Sigmoid colon (tissue), 7 donors: Measurements from ENCODE around the gene IMMT. TPM values are rescaled to one million over a fixed set of nuclear protein-coding genes. Genes with fewer than 3 reads are reported as not detected.

Experiments used
- DNase-seq: peaks from one replicate; pipeline ENCODE4 v3.0.0-alpha.2; 2019
- H3K27ac ChIP-seq, 4 donors: fragments of 200-600 bp; sonication (generic); one replicate each; pipeline ENCODE4 v1.5.1; 2016 to 2019; ENCODE audit warnings: mild to moderate bottlenecking in 1 of 4
- H3K27me3 ChIP-seq, 3 donors: fragments of 200-600 bp; sonication (generic); one replicate each; pipeline ENCODE4 v1.5.1; 2019; ENCODE audit warnings: mild to moderate bottlenecking in 1 of 3
- H3K36me3 ChIP-seq, 4 donors: fragments of 200-600 bp; sonication (generic); one replicate each; pipeline ENCODE4 v1.5.1; 2016 to 2019
- H3K4me1 ChIP-seq, 4 donors: fragments of 200-600 bp; sonication (generic); one replicate each; pipeline ENCODE4 v1.5.1; 2017 to 2019
- H3K4me3 ChIP-seq, 4 donors: fragments of 200-600 bp; sonication (generic); one replicate each; pipeline ENCODE4 v1.5.1; 2017 to 2019; ENCODE audit warnings: mild to moderate bottlenecking in 2 of 4, moderate library complexity in 1 of 4
- H3K9me3 ChIP-seq, 4 donors: fragments of 200-600 bp in 3 of 4; sonication (generic) in 3 of 4; one replicate each; pipeline versions ENCODE4 v1.5.1 to v1.6.1; 2013 to 2019
- CTCF ChIP-seq, 4 experiments: fragments of 450-650 bp in 3 of 4; fragments of 200-600 bp in 1 of 4; IDR thresholded peaks; one replicate each; pipeline ENCODE4 v1.5.1; 2016 to 2019; ENCODE audit warnings: antibody characterized with exemption in 4 of 4, mild to moderate bottlenecking in 3 of 4, moderate library complexity in 2 of 4
- EP300 ChIP-seq, 4 donors: sonication (generic); formaldehyde crosslinking; IDR thresholded peaks; one replicate each; pipeline ENCODE4 v1.6.1; 2017; ENCODE audit warnings: antibody characterized with exemption in 4 of 4
- POLR2A ChIP-seq, 2 donors: fragments of 450-650 bp; IDR thresholded peaks; one replicate each; pipeline ENCODE4 v1.6.1; 2016; ENCODE audit warnings: antibody characterized with exemption in 2 of 2, mild to moderate bottlenecking in 2 of 2, moderate library complexity in 2 of 2
- POLR2AphosphoS5 ChIP-seq, 4 donors: sonication (generic); formaldehyde crosslinking; IDR thresholded peaks; one replicate each; pipeline ENCODE4 v1.6.1; 2017; ENCODE audit warnings: antibody characterized with exemption in 4 of 4
- WGBS, 2 donors: extraction: QIAGEN DNeasy Blood & Tissue Kit; methylation state at CpG; one replicate each; pipeline ENCODE4 v1.1.7; 2013; 5-methylcytosine and 5-hydroxymethylcytosine counted together
- intact Hi-C: fragments of 100-400 bp; cut with DNase I; formaldehyde crosslinking; loops from one replicate; pipeline ENCODE4 v1.15.1; 2023
- polyA plus RNA-seq, 3 donors: library from polyadenylated mRNA; stranded (reverse); fragments of 200-250 nt; gene quantifications; one replicate each; pipeline ENCODE4 v1.2.3, GENCODE V29; 2013
- total RNA-seq, 4 donors: library from RNA; depleted of rRNA; stranded (reverse); fragments of >200 nt; gene quantifications; one replicate each; pipeline ENCODE4 v1.1.0, GENCODE V29; 2016
- donor health status: healthy with polysubstance abuse.
- donor health status: Bipolar disorder and iron deficiency.
- donor health status: healthy.

The IMMT gene
- total and polyA plus RNA-seq, 7 donors: 46.1 to 90.2 (median 48.2) TPM

- TF ChIP-seq CTCF (IDR thresholded peaks at IDR 0.05) (no peak), POLR2A (IDR thresholded peaks at IDR 0.05) (no peak), POLR2AphosphoS5 (IDR thresholded peaks at IDR 0.05) (no peak), EP300 (IDR thresholded peaks at IDR 0.05) (no peak)
- H3K27ac ChIP-seq: no peak overlapping the region
- H3K4me1 ChIP-seq: no peaks in the 10 kb centered on the region
- H3K9me3 ChIP-seq: no peaks in the 10 kb centered on the region
- DNase-seq: no peak
- peaks cover 52 to 100% (median 58%) of the 10 kb centered on the region in 4 donors for H3K36me3 ChIP-seq
- H3K4me3 ChIP-seq: no peak overlapping the region
- H3K27me3 ChIP-seq: no peaks in the 10 kb centered on the region
- intact Hi-C loops: no loop called here
- WGBS, 2 donors: 81 to 86% methylated on average over 4 of the region's 4 CpGs
Observed at GRCh38 chr2:86139981-86140380, 55.3 kb downstream of the IMMT start.

DNA sequence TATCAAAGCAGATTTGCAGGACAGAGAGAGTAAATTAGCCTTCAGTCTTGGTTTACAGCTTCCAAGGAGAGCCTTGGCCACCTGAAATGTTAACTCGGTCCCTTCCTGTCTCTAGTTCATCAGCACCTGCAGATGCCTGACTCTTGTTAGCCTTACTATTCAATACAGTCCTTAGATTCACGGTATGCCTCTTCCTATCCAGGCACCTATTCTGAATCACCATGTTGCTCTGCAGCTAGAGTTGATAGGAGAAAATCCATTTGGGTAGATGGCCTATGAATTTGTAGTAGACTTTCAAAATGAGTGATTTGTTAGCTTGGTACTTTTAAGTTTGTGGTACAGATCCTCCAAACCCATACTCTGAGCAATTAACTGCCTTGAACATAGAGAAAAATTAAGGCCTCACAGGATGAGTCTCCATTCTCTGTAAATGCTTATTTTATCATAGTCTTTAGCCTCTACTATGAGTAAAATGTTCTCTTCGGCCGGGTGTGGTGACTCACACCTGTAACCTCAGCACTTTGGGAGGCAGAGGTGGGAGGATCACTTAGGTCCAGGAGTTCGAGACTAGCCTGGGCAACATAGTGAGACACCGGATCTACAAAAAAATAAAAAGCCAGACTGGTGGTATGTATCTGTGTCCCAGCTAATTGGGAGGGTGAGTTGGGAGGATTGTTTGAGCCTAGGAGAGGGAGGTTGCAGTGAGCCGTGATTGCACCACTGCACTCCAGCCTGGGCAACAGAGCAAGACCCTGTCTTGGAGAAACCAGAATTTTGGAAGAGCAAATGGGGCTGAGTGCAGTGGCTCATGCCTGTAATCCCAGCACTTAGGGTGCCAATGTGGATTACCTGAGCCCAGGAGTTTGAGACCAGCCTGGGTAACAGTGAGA is 56.3 kb downstream of the IMMT start:
- DNase-seq: no peak
- H3K27ac ChIP-seq: no peak overlapping the region
- H3K4me1 ChIP-seq: no peaks in the 10 kb centered on the region
- peaks cover 52 to 100% (median 59%) of the 10 kb centered on the region in 4 donors for H3K36me3 ChIP-seq
- no peaks in the 10 kb centered on the region for H3K9me3 ChIP-seq
- H3K4me3 ChIP-seq: no peak overlapping the region
- WGBS, 2 donors: 94 to 97% methylated on average over 7 of the region's 7 CpGs
- H3K27me3 ChIP-seq: no peaks in the 10 kb centered on the region
- TF ChIP-seq EP300 (IDR thresholded peaks at IDR 0.05) (no peak), POLR2AphosphoS5 (IDR thresholded peaks at IDR 0.05) (no peak), CTCF (IDR thresholded peaks at IDR 0.05) (no peak), POLR2A (IDR thresholded peaks at IDR 0.05) (no peak)
- intact Hi-C loops: no loop called here

DNA sequence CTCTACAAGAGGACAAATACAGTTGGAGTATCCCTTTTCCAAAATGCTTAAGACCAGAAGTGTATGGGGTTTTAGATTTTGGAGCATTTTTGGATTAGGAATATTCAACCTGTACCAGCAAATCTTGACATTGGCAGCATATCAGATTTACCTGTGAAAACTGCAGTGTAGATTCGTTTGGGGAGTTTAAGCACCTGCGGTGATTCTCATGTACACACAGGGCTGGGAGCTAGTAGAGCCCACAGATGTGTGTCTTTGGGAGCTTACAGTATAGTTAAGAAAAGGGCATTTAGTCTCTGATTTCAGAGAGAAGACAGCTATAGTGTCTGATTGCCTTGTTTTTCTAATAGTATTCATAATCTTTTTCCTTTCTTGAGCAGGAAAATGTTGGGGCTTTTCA is 59.1 kb downstream of the IMMT start:
- DNase-seq: no peak
- TF ChIP-seq POLR2A (IDR thresholded peaks at IDR 0.05) (no peak), POLR2AphosphoS5 (IDR thresholded peaks at IDR 0.05) (no peak), EP300 (IDR thresholded peaks at IDR 0.05) (no peak), CTCF (IDR thresholded peaks at IDR 0.05) (no peak)
- 86 to 92% methylated on average over 2 of the region's 2 CpGs for WGBS, 2 donors
- Histone ChIP-seq H3K9me3 (no peaks in the 10 kb centered on the region), H3K4me1 (no peaks in the 10 kb centered on the region), H3K27ac (no peak overlapping the region), H3K4me3 (no peak overlapping the region), H3K27me3 (no peaks in the 10 kb centered on the region), H3K36me3 (peaks cover 66 to 100% (median 73%) of the 10 kb centered on the region in 4 donors)
- intact Hi-C loops: no loop called here

- Histone ChIP-seq H3K27me3 (no peaks in the 10 kb centered on the region), H3K4me3 (no peak overlapping the region), H3K36me3 (peaks cover 68 to 100% (median 76%) of the 10 kb centered on the region in 4 donors), H3K27ac (no peak overlapping the region), H3K9me3 (no peaks in the 10 kb centered on the region), H3K4me1 (no peaks in the 10 kb centered on the region)
- DNase-seq: no peak
- no peak for TF ChIP-seq POLR2AphosphoS5 (IDR thresholded peaks at IDR 0.05)
- TF ChIP-seq CTCF (IDR thresholded peaks at IDR 0.05): no peak
- no peak for TF ChIP-seq POLR2A (IDR thresholded peaks at IDR 0.05)
- no peak for TF ChIP-seq EP300 (IDR thresholded peaks at IDR 0.05)
- 84 to 87% methylated on average over 5 of the region's 5 CpGs for WGBS, 2 donors
- intact Hi-C loops: no loop called here
Observed at GRCh38 chr2:86135653-86136052, 59.6 kb downstream of the IMMT start.
